Esophagus squamous epithelium (tissue), 4 donors: Measurements from ENCODE around the gene CSNK1G1.

ENCODE experiments used
- POLR2A ChIP-seq, 4 donors: fragments of 450-650 bp; IDR thresholded peaks; one replicate each; pipeline ENCODE4 v1.6.1; 2017; ENCODE audit warnings: antibody characterized with exemption in 4 of 4, mild to moderate bottlenecking in 4 of 4, moderate library complexity in 3 of 4
- TF ChIP-seq, protein P1 (sequence below), 6 experiments: fragments of 450-650 bp in 4 of 6; fragments of 200-600 bp in 2 of 6; sonication (generic) in 2 of 6; IDR thresholded peaks; one replicate each; pipeline ENCODE4 v1.5.1; 2016 to 2019; ENCODE audit warnings: antibody characterized with exemption in 6 of 6, mild to moderate bottlenecking in 4 of 6, moderate library complexity in 4 of 6

DNA sequence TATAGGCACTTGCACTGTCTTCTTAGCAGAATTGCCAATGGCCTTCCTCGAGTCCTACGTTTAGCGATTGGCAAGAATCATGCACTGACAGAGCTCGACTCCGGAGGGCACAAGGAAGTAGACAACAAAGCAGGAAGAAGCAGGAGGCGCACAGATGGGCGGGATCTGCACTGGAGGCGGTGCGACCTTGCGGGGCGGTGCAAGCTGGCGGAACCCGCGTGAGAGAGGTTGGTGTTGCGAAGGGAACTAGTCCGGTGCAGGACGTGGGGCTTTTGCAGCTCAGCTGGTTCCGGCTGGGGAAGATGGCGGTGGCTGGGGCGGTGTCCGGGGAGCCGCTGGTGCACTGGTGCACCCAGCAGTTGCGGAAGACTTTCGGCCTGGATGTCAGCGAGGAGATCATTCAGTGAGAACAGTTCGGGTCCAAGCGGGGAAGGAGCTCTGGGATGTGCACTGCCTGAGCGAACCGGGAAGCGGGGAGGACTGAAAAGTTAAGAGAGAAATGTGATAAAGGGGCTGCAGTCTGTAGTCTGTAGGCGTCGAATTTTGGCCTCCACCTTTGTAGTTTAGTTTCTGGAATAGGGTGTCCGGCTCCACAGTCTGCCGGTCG lies 31.7 kb upstream of the CSNK1G1 start, which contains the start of gene TRIP4:
- TF ChIP-seq, protein P1, sequence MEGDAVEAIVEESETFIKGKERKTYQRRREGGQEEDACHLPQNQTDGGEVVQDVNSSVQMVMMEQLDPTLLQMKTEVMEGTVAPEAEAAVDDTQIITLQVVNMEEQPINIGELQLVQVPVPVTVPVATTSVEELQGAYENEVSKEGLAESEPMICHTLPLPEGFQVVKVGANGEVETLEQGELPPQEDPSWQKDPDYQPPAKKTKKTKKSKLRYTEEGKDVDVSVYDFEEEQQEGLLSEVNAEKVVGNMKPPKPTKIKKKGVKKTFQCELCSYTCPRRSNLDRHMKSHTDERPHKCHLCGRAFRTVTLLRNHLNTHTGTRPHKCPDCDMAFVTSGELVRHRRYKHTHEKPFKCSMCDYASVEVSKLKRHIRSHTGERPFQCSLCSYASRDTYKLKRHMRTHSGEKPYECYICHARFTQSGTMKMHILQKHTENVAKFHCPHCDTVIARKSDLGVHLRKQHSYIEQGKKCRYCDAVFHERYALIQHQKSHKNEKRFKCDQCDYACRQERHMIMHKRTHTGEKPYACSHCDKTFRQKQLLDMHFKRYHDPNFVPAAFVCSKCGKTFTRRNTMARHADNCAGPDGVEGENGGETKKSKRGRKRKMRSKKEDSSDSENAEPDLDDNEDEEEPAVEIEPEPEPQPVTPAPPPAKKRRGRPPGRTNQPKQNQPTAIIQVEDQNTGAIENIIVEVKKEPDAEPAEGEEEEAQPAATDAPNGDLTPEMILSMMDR (IDR thresholded peaks at IDR 0.05): peak in 1 of 6 experiments; percentile 34
- TF ChIP-seq POLR2A (IDR thresholded peaks at IDR 0.05): peak in 2 of 4 donors; percentile 46 to 47
